ENCODE measurements around the gene NFYB. TPM values are rescaled to one million over a fixed set of nuclear protein-coding genes. Genes with fewer than 3 reads are reported as not detected.
"Not testable (repeated sequence)": the region's sequence is repeated elsewhere in the genome, so short reads cannot be mapped to it uniquely, and the experiment has no call there.

NFYB gene
- total RNA-seq, 2 donors from 2014 or later = 30.3 to 33.9 TPM

GRCh38 chr12:104164634-104165033 lies 26.6 kb upstream of the NFYB start:
- intact Hi-C loops (cut with DNase I) = no loop called here
- ATAC-seq = no peak
- no peak for DNase-seq

- DNase-seq (no peak), ATAC-seq (no peak)
- intact Hi-C loops (cut with DNase I) = no loop called here
Observed at GRCh38 chr12:104163631-104164030, 25.6 kb upstream of the NFYB start.

- intact Hi-C loops (cut with DNase I); DNase-seq; ATAC-seq: not testable (repeated sequence)
Observed at GRCh38 chr12:104163028-104163427, 25.0 kb upstream of the NFYB start.

GRCh38 chr12:104155711-104156555 lies 17.9 kb upstream of the NFYB start:
- DNase-seq (no peak), ATAC-seq (peak in 1 of 2 donors; percentile 47)
- intact Hi-C loops (cut with DNase I) = no loop called here

- intact Hi-C loops (cut with DNase I) = no loop called here
- ATAC-seq = no peak
- no peak for DNase-seq
Observed at GRCh38 chr12:104154806-104155205, 16.8 kb upstream of the NFYB start.

- DNase-seq (no peak), ATAC-seq (no peak)
- intact Hi-C loops (cut with DNase I) = no loop called here
Observed at GRCh38 chr12:104154286-104154685, 16.3 kb upstream of the NFYB start.

- intact Hi-C loops (cut with DNase I) = no loop called here
- DNase-seq = no peak
- ATAC-seq = no peak
Observed at GRCh38 chr12:104152685-104153241, 14.8 kb upstream of the NFYB start.

GRCh38 chr12:104150416-104150815 lies 12.4 kb upstream of the NFYB start:
- intact Hi-C loops (cut with DNase I) = no loop called here
- no peak for ATAC-seq

GRCh38 chr12:104147346-104147745 lies 9.3 kb upstream of the NFYB start:
- intact Hi-C loops (cut with DNase I) = no loop called here
- ATAC-seq (peak; percentile 26 to 55), DNase-seq (no peak)

More at GRCh38 chr12:104150416-104150815, 12.4 kb upstream of the NFYB start:
- no peak for DNase-seq

- no peak for ATAC-seq
- no peak for DNase-seq
- intact Hi-C loops (cut with DNase I) = no loop called here
Observed at GRCh38 chr12:104143918-104144317, 5.9 kb upstream of the NFYB start.

GRCh38 chr12:104143002-104143401 lies 5.0 kb upstream of the NFYB start:
- ATAC-seq (no peak), DNase-seq (no peak)
- intact Hi-C loops (cut with DNase I) = no loop called here

- ATAC-seq = no peak
- intact Hi-C loops (cut with DNase I) = no loop called here
Observed at GRCh38 chr12:104142543-104142942, 4.5 kb upstream of the NFYB start.

GRCh38 chr12:104138797-104139152 lies 765 bp upstream of the NFYB start:
- no peak for DNase-seq
- ATAC-seq = peak; percentile 6 to 7
- intact Hi-C loops (cut with DNase I) = no loop called here

More at GRCh38 chr12:104142543-104142942, 4.5 kb upstream of the NFYB start:
- DNase-seq = no peak

GRCh38 chr12:104137001-104137901 lies 759 bp downstream of the NFYB start:
- ATAC-seq = peak; percentile 4
- intact Hi-C loops (cut with DNase I) = no loop called here
- peak; percentile 40 for DNase-seq

GRCh38 chr12:104136577-104136976 lies 1.4 kb downstream of the NFYB start:
- ATAC-seq (no peak), DNase-seq (no peak)
- intact Hi-C loops (cut with DNase I) = no loop called here

- ATAC-seq (no peak), DNase-seq (no peak)
- intact Hi-C loops (cut with DNase I) = no loop called here
Observed at GRCh38 chr12:104134882-104135281, 3.1 kb downstream of the NFYB start.

GRCh38 chr12:104133866-104134265 lies 4.1 kb downstream of the NFYB start:
- DNase-seq (no peak), ATAC-seq (no peak)
- intact Hi-C loops (cut with DNase I) = no loop called here

- no peak for ATAC-seq
- no peak for DNase-seq
- intact Hi-C loops (cut with DNase I) = no loop called here
Observed at GRCh38 chr12:104133321-104133720, 4.7 kb downstream of the NFYB start.

GRCh38 chr12:104132351-104132956 lies 5.6 kb downstream of the NFYB start:
- DNase-seq (no peak), ATAC-seq (peak; percentile 84 to 88)
- intact Hi-C loops (cut with DNase I) = no loop called here
